ENCODE data around the gene SHC3. TPM values are rescaled to one million over a fixed set of nuclear protein-coding genes. Genes with fewer than 3 reads are reported as not detected.

The SHC3 gene
- total and polyA plus RNA-seq, 2 experiments from 2014 or later = 1.3 to 2.9 TPM

GRCh38 chr9:88990729-88991065, 187.9 kb downstream of the SHC3 start:
- Histone ChIP-seq H4K20me1 (replicated peaks; ENCODE audit: insufficient read depth) (peaks cover 4% of the 10 kb centered on the region; the same call in 1 of the 2 replicates), H2AFZ (peak overlapping the region; percentile 84), H3K4me2 (peak overlapping the region; percentile 87), H3K79me2 (replicated peaks; ENCODE audit: insufficient read depth) (peaks cover 17% of the 10 kb centered on the region), H3K9me2 (ENCODE audit: insufficient read depth) (no peaks in the 10 kb centered on the region), H3K4me1 (ENCODE audit: insufficient read depth) (peaks cover 32% of the 10 kb centered on the region), H3K36me3 (ENCODE audit: insufficient read depth) (no peaks in the 10 kb centered on the region; the same call in 1 of the 2 replicates), H3F3A (replicated peaks; ENCODE audit: low read depth) (0 out of 2 replicates have a peak, but pooled peaks cover 7% of the 10 kb centered on the region), H3K27me3 (ENCODE audit: insufficient read depth) (peaks cover 13% of the 10 kb centered on the region), H3K27ac (ENCODE audit: low read depth) (0 out of 2 replicates have a peak overlapping the region, but pooled peaks have one; percentile 78), H3K4me3 (peak overlapping the region; percentile 94)
- peaks cover 9% of the 10 kb centered on the region for H3K27me3 Mint-ChIP-seq (ENCODE audit: insufficient read depth, low read depth, poor library complexity)
- H3K9me3 Mint-ChIP-seq = 0 out of 3 replicates have a peak, but pooled peaks cover 4% of the 10 kb centered on the region
- DNase-seq (ENCODE audit: low spot score) = peak; percentile 77
- H3K36me3 Mint-ChIP-seq (ENCODE audit: low read depth) = no peaks in the 10 kb centered on the region
- H3K4me3 Mint-ChIP-seq = peak overlapping the region; percentile 89
- peak; percentile 84 for ATAC-seq
- peaks cover 34% of the 10 kb centered on the region for H3K4me1 Mint-ChIP-seq
- TF ChIP-seq JUNB (IDR thresholded peaks at IDR 0.05; ENCODE audit: unreplicated experiment) (no peak), ZNF114 (CRISPR knock-in tag; IDR thresholded peaks at IDR 0.05) (no peak), CTCF (conservative IDR thresholded peaks at IDR 0.05; ENCODE audit: low read depth in 2 of 2) (peak; percentile 41 to 63; a peak in 2 of 4 replicates), EZH2 (IDR thresholded peaks at IDR 0.05; ENCODE audit: low read depth, unreplicated experiment) (no peak), ZNF331 (CRISPR knock-in tag; IDR thresholded peaks at IDR 0.05; ENCODE audit: low read depth) (no peak), REST (IDR thresholded peaks at IDR 0.05; ENCODE audit: unreplicated experiment) (no peak), NANOG (IDR thresholded peaks at IDR 0.05; ENCODE audit: borderline replicate concordance) (no peak)
- H3K27ac Mint-ChIP-seq = no peak overlapping the region

GRCh38 chr9:88990041-88990728, 188.4 kb downstream of the SHC3 start:
- ATAC-seq (peak; percentile 63), DNase-seq (ENCODE audit: low spot score) (peak; percentile 76)
- Histone ChIP-seq H3K4me1 (ENCODE audit: insufficient read depth) (peaks cover 32% of the 10 kb centered on the region), H3K4me2 (peak overlapping the region; percentile 87), H3K27me3 (ENCODE audit: insufficient read depth) (peaks cover 13% of the 10 kb centered on the region), H3F3A (replicated peaks; ENCODE audit: low read depth) (0 out of 2 replicates have a peak, but pooled peaks cover 7% of the 10 kb centered on the region), H3K4me3 (peak overlapping the region; percentile 94), H3K36me3 (ENCODE audit: insufficient read depth) (no peaks in the 10 kb centered on the region; the same call in 1 of the 2 replicates), H2AFZ (peak overlapping the region; percentile 84), H3K79me2 (replicated peaks; ENCODE audit: insufficient read depth) (peaks cover 17% of the 10 kb centered on the region), H3K9me2 (ENCODE audit: insufficient read depth) (no peaks in the 10 kb centered on the region), H3K27ac (ENCODE audit: low read depth) (peak overlapping the region; percentile 78; the same call in 1 of the 2 replicates), H4K20me1 (replicated peaks; ENCODE audit: insufficient read depth) (peaks cover 4% of the 10 kb centered on the region; the same call in 1 of the 2 replicates)
- Mint-ChIP-seq H3K9me3 (0 out of 3 replicates have a peak, but pooled peaks cover 4% of the 10 kb centered on the region), H3K27me3 (ENCODE audit: insufficient read depth, low read depth, poor library complexity) (peaks cover 12% of the 10 kb centered on the region), H3K4me3 (peak overlapping the region; percentile 89), H3K4me1 (peaks cover 34% of the 10 kb centered on the region), H3K36me3 (ENCODE audit: low read depth) (no peaks in the 10 kb centered on the region), H3K27ac (no peak overlapping the region; the same call in 1 of the 2 replicates)
- TF ChIP-seq EZH2phosphoT487 (IDR thresholded peaks at IDR 0.05; ENCODE audit: unreplicated experiment) (no peak), CREB1 (CRISPR knock-in tag; IDR thresholded peaks at IDR 0.05; ENCODE audit: low read depth) (no peak), NANOG (IDR thresholded peaks at IDR 0.05; ENCODE audit: borderline replicate concordance) (no peak), CTCF (conservative IDR thresholded peaks at IDR 0.05; ENCODE audit: low read depth in 2 of 2) (peak in 1 of 2 experiments; percentile 2; a peak in 1 of 4 replicates), POLR2AphosphoS5 (IDR thresholded peaks at IDR 0.05; ENCODE audit: low read depth) (no peak)

All from GM23338 (cell line).